HFFc6 (cell line): ENCODE data around the gene C11orf16. TPM values are rescaled to one million over a fixed set of nuclear protein-coding genes. Genes with fewer than 3 reads are reported as not detected.
"Not testable (repeated sequence)": the region's sequence is repeated elsewhere in the genome, so short reads cannot be mapped to it uniquely, and the experiment has no call there.

Experiments used
- DNase-seq: peaks from one replicate; pipeline ENCODE4 v3.0.0-alpha.2; 2018
- H3K27ac Mint-ChIP-seq: 2 replicates; pipeline ENCODE4 v1.8.0; 2020; ENCODE audit warnings: mild to moderate bottlenecking, mixed read lengths
- H3K27me3 Mint-ChIP-seq: 2 replicates; pipeline ENCODE4 v1.8.0; 2021; ENCODE audit warnings: mild to moderate bottlenecking, moderate library complexity, mixed read lengths; ENCODE audit not compliant: insufficient read depth
- H3K36me3 Mint-ChIP-seq: 2 replicates; pipeline ENCODE4 v1.8.0; 2021; ENCODE audit warnings: low read depth, mixed read lengths
- H3K4me1 Mint-ChIP-seq: 2 replicates; pipeline ENCODE4 v1.8.0; 2020; ENCODE audit warnings: low read depth, mixed read lengths
- H3K4me3 Mint-ChIP-seq: 2 replicates; pipeline ENCODE4 v1.8.0; 2020; ENCODE audit warnings: mild to moderate bottlenecking, moderate library complexity, mixed read lengths
- H3K9me3 Mint-ChIP-seq: 2 replicates; pipeline ENCODE4 v1.8.0; 2020; ENCODE audit warnings: mild to moderate bottlenecking, mixed read lengths
- CTCF ChIP-seq: fragments of 200-600 bp; sonication (generic); IDR thresholded peaks from 2 replicates; pipeline ENCODE4 v1.5.0; 2021; ENCODE audit warnings: antibody characterized with exemption, mild to moderate bottlenecking
- total RNA-seq, 6 experiments: library from RNA; stranded (reverse); fragmentation: NEBNext Ultra II Directional; extraction: Animal tissue kit (Norgen Biotek cat#: 25700); gene quantifications; 2 replicates in 1 of 6; 3 replicates in 5 of 6; pipeline ENCODE4 v1.2.3, GENCODE V29; 2021

Gene C11orf16
- total RNA-seq, 6 experiments from 2014 or later = not detected

- Mint-ChIP-seq H3K4me3 (no peak overlapping the region), H3K4me1 (peaks cover 55% of the 10 kb centered on the region), H3K9me3 (no peaks in the 10 kb centered on the region), H3K27me3 (no peaks in the 10 kb centered on the region), H3K36me3 (no peaks in the 10 kb centered on the region), H3K27ac (no peak overlapping the region)
- no peak for TF ChIP-seq CTCF
- no peak for DNase-seq
These were observed 24.6 kb downstream of the C11orf16 start for GRCh38 chr11:8908099-8908498.

DNA sequence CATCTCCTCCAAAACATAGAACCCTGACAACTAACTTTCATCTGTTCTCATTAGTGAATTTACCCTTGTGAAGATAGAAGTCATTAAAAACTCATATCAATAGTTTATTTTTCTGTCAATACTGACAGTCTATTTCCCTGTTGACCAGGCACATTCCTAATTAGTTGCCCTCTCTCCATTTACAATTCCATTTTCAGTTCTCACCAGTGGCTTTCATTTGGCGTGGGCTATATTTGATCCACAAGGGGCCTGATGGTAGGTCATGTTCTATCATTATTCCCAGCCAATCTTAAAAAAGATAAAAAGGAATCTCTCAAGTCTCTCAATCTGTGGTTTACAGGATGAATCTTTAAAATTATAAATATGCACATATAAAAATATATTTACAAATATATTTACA is 25.6 kb downstream of the C11orf16 start:
- H3K4me3 Mint-ChIP-seq = peak overlapping the region; percentile 54
- H3K36me3 Mint-ChIP-seq = no peaks in the 10 kb centered on the region
- no peak for TF ChIP-seq CTCF
- DNase-seq = no peak
- peaks cover 49% of the 10 kb centered on the region for H3K4me1 Mint-ChIP-seq
- no peaks in the 10 kb centered on the region; the same call in 1 of the 2 replicates for H3K9me3 Mint-ChIP-seq
- no peaks in the 10 kb centered on the region for H3K27me3 Mint-ChIP-seq
- peak overlapping the region; percentile 5; the same call in 1 of the 2 replicates for H3K27ac Mint-ChIP-seq

- Mint-ChIP-seq H3K27me3 (no peaks in the 10 kb centered on the region), H3K4me3 (peak overlapping the region; percentile 44), H3K9me3 (peaks cover 6% of the 10 kb centered on the region; the same call in 1 of the 2 replicates), H3K4me1 (peaks cover 47% of the 10 kb centered on the region), H3K36me3 (no peaks in the 10 kb centered on the region), H3K27ac (peak overlapping the region; percentile 65)
- no peak for TF ChIP-seq CTCF
- peak; percentile 55 for DNase-seq
These were observed 27.1 kb downstream of the C11orf16 start for GRCh38 chr11:8905528-8906165.

- no peak for TF ChIP-seq CTCF
- Mint-ChIP-seq H3K4me1 (no peaks in the 10 kb centered on the region), H3K36me3 (peaks cover 11% of the 10 kb centered on the region), H3K9me3 (peaks cover 21% of the 10 kb centered on the region), H3K4me3 (no peak overlapping the region), H3K27ac (no peak overlapping the region), H3K27me3 (no peaks in the 10 kb centered on the region; the same call in 1 of the 2 replicates)
- no peak for DNase-seq
These were observed 33.5 kb downstream of the C11orf16 start for GRCh38 chr11:8899119-8899753.

GRCh38 chr11:8891185-8891584 is 41.6 kb downstream of the C11orf16 start:
- H3K4me1 Mint-ChIP-seq, DNase-seq, H3K4me3 Mint-ChIP-seq, H3K27ac Mint-ChIP-seq, H3K27me3 Mint-ChIP-seq: not testable (repeated sequence)
- Mint-ChIP-seq H3K9me3 (peaks cover 16% of the 10 kb centered on the region), H3K36me3 (peaks cover 10% of the 10 kb centered on the region)

GRCh38 chr11:8886322-8886721 is 46.4 kb downstream of the C11orf16 start:
- Mint-ChIP-seq H3K27ac (no peak overlapping the region), H3K27me3 (no peaks in the 10 kb centered on the region; the same call in none of the 2 replicates), H3K9me3 (peaks cover 11% of the 10 kb centered on the region), H3K36me3 (peaks cover 10% of the 10 kb centered on the region), H3K4me3 (no peak overlapping the region), H3K4me1 (peaks cover 5% of the 10 kb centered on the region; the same call in 1 of the 2 replicates)
- TF ChIP-seq CTCF = no peak
- no peak for DNase-seq

DNA sequence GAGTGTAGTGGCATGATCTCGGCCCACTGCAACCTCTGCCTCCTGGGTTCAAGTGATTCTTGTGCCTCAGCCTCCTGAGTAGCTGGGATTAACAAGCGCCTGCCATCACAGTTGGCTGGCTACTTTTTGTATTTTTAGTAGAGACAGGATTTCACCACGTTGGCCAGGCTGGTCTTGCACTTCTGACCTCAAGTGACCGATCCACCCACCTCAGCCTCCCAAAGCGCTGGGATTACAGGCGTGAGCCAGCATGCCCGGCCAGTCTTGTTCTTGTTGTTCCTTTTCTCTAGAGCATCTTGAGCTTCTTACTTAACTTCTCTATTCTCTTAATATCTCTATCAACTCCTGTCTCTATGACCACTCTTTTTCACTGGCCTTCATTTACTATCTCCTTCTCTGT is 51.2 kb downstream of the C11orf16 start:
- not testable (repeated sequence) for H3K9me3 Mint-ChIP-seq, H3K27ac Mint-ChIP-seq, H3K27me3 Mint-ChIP-seq, H3K4me3 Mint-ChIP-seq, H3K4me1 Mint-ChIP-seq, H3K36me3 Mint-ChIP-seq, DNase-seq
